Measurements from ENCODE around the gene ARHGEF9. TPM values are rescaled to one million over a fixed set of nuclear protein-coding genes. Genes with fewer than 3 reads are reported as not detected.

Gene ARHGEF9
- total and polyA plus RNA-seq, 10 of the 15 experiments (the other 5 are each of a cell fraction or from before 2014, with no cell fraction given) = 3.2 to 25.2 (median 14.3) TPM

- CTCF ChIA-PET = interaction anchor here (0.6 to 1.2 kb wide), 2 partner anchors 37 to 1864 kb away, joined by 3 read pairs; no protein-coding TSS in a partner anchor
- intact Hi-C loops (cut with micrococcal nuclease; ENCODE audit: unreplicated experiment) (no loop called here), in situ Hi-C loops (cut with MboI) (no loop called here)
- DNase-seq (ENCODE audit: low read depth, low spot score) = no peak
- BruUV-seq (replicated peaks) = no TSS peak
- Histone ChIP-seq H3K4me3 (no peak overlapping the region), H3K79me2 (ENCODE audit: control insufficient read depth, insufficient read depth, low read length) (no peaks in the 10 kb centered on the region), H2AFZ (ENCODE audit: control insufficient read depth, low read depth, low read length) (no peak overlapping the region), H3K27me3 (replicated peaks in 1 of 2; ENCODE audit: control insufficient read depth in 2 of 2, insufficient read depth in 2 of 2, low read length in 1 of 2) (no peaks in the 10 kb centered on the region), H3K36me3 (ENCODE audit: control insufficient read depth in 2 of 2, insufficient read depth in 2 of 2, low read length in 1 of 2) (no peaks in the 10 kb centered on the region; a peak in 1 of 4 replicates), H3K9me3 (replicated peaks; ENCODE audit: control insufficient read depth, insufficient read depth, low read length) (no peaks in the 10 kb centered on the region), H3K27ac (ENCODE audit: control insufficient read depth, insufficient read depth) (no peak overlapping the region), H3K4me1 (ENCODE audit: control insufficient read depth, insufficient read depth, low read length) (no peaks in the 10 kb centered on the region), H3K4me2 (ENCODE audit: control insufficient read depth, insufficient read depth) (no peak overlapping the region), H3K9ac (ENCODE audit: control insufficient read depth, insufficient read depth, low read length) (no peak overlapping the region), H4K20me1 (ENCODE audit: control insufficient read depth, insufficient read depth) (no peaks in the 10 kb centered on the region)
- ATAC-seq = no peak
- RAD21 ChIA-PET (ENCODE audit: unreplicated experiment) = no interaction called here
- no peak for FAIRE-seq
- POLR2A ChIA-PET = no interaction called here
- TF ChIP-seq SRF (IDR thresholded peaks at IDR 0.05; ENCODE audit: low read depth in 2 of 2, low read length in 2 of 2) = no peak
- TF ChIP-seq SUPT20H (IDR thresholded peaks at IDR 0.05; ENCODE audit: borderline replicate concordance, control insufficient read depth, low read depth, low read length) = no peak
- TF ChIP-seq ZNF207 (IDR thresholded peaks at IDR 0.05; ENCODE audit: borderline replicate concordance) = no peak
- no peak for TF ChIP-seq KDM1A (IDR thresholded peaks at IDR 0.05; ENCODE audit: borderline replicate concordance)
- WGBS (ENCODE audit: insufficient coverage, insufficient replicate concordance, low lambda C conversion rate, missing lambda C conversion rate) = 51% methylated on average over 6 of the region's 6 CpGs
- SMC1A ChIA-PET (ENCODE audit: uncharacterized antibody, unreplicated experiment) = interaction anchor here (1.0 kb wide), 1 partner anchor 14 kb away, joined by 5 read pairs; no protein-coding TSS in a partner anchor
Measured at GRCh38 chrX:63657821-63658220, 127.2 kb downstream of the ARHGEF9 start.

GRCh38 chrX:63656871-63657580, 128.0 kb downstream of the ARHGEF9 start:
- RAD21 ChIA-PET (ENCODE audit: unreplicated experiment) = no interaction called here
- intact Hi-C loops (cut with micrococcal nuclease; ENCODE audit: unreplicated experiment) (no loop called here), in situ Hi-C loops (cut with MboI) (no loop called here)
- FAIRE-seq (no peak), DNase-seq (ENCODE audit: low read depth, low spot score) (no peak), ATAC-seq (no peak)
- 53% methylated on average over 5 of the region's 5 CpGs for WGBS (ENCODE audit: insufficient coverage, insufficient replicate concordance, low lambda C conversion rate, missing lambda C conversion rate)
- Histone ChIP-seq H3K4me3 (no peak overlapping the region), H3K4me2 (ENCODE audit: control insufficient read depth, insufficient read depth) (no peak overlapping the region), H3K36me3 (ENCODE audit: control insufficient read depth in 2 of 2, insufficient read depth in 2 of 2, low read length in 1 of 2) (no peaks in the 10 kb centered on the region; a peak in 1 of 4 replicates), H3K79me2 (ENCODE audit: control insufficient read depth, insufficient read depth, low read length) (no peaks in the 10 kb centered on the region), H3K27ac (ENCODE audit: control insufficient read depth, insufficient read depth) (no peak overlapping the region), H3K9ac (ENCODE audit: control insufficient read depth, insufficient read depth, low read length) (no peak overlapping the region), H2AFZ (ENCODE audit: control insufficient read depth, low read depth, low read length) (no peak overlapping the region), H4K20me1 (ENCODE audit: control insufficient read depth, insufficient read depth) (no peaks in the 10 kb centered on the region), H3K27me3 (replicated peaks in 1 of 2; ENCODE audit: control insufficient read depth in 2 of 2, insufficient read depth in 2 of 2, low read length in 1 of 2) (no peaks in the 10 kb centered on the region), H3K9me3 (replicated peaks; ENCODE audit: control insufficient read depth, insufficient read depth, low read length) (no peaks in the 10 kb centered on the region), H3K4me1 (ENCODE audit: control insufficient read depth, insufficient read depth, low read length) (no peaks in the 10 kb centered on the region)
- POLR2A ChIA-PET = no interaction called here
- no TSS peak for BruUV-seq (replicated peaks)
- SMC1A ChIA-PET (ENCODE audit: uncharacterized antibody, unreplicated experiment) = interaction anchor here (1.0 kb wide), 1 partner anchor 13 kb away, joined by 5 read pairs; no protein-coding TSS in a partner anchor
- CTCF ChIA-PET = no interaction called here
- no peak for TF ChIP-seq CUX1 (IDR thresholded peaks at IDR 0.05; ENCODE audit: insufficient replicate concordance, low read depth, low read length)
- no peak for TF ChIP-seq GABPA (IDR thresholded peaks at IDR 0.05; ENCODE audit: low read depth)
- TF ChIP-seq SIX5 (IDR thresholded peaks at IDR 0.05; ENCODE audit: low read depth, low read length, severe bottlenecking) = no peak
- TF ChIP-seq JUNB (IDR thresholded peaks at IDR 0.05) = no peak
- TF ChIP-seq EGR1 (IDR thresholded peaks at IDR 0.05; ENCODE audit: borderline replicate concordance in 1 of 2, low read depth in 2 of 2, low read length in 2 of 2) = no peak
